HG03342 (cell line): ENCODE results near the gene GABARAPL1.
A peak's percentile ranks its signal among the peaks of the same experiment; 100 is the strongest.
"Not testable (repeated sequence)": the region's sequence is repeated elsewhere in the genome, so short reads cannot be mapped to it uniquely, and the experiment has no call there.

Experiments used
- ATAC-seq: cut with Tn5 transposase; IDR thresholded peaks from one replicate; pipeline ENCODE4 v1.9.1; 2021; ENCODE audit warnings: mild to moderate bottlenecking, moderate library complexity; ENCODE audit not compliant: unreplicated experiment

Gene GABARAPL1

GRCh38 chr12:10212739-10213131, at the start of gene GABARAPL1:
Gene GABARAPL1 (plus strand): TSS chr12:10212877. CDS start chr12:10213130, 253 bp downstream.
- ATAC-seq: peak; percentile 64

GRCh38 chr12:10163084-10163483, 49.6 kb upstream of the GABARAPL1 start:
- ATAC-seq: no peak

GRCh38 chr12:10165421-10165820, 47.3 kb upstream of the GABARAPL1 start:
- no peak for ATAC-seq

- no peak for ATAC-seq
Observed at GRCh38 chr12:10167599-10167998, 45.1 kb upstream of the GABARAPL1 start.

- no peak for ATAC-seq
Observed at GRCh38 chr12:10169104-10169503, 43.6 kb upstream of the GABARAPL1 start.

- ATAC-seq: no peak
Observed at GRCh38 chr12:10170216-10170615, 42.5 kb upstream of the GABARAPL1 start.

GRCh38 chr12:10171973-10172728, 40.5 kb upstream of the GABARAPL1 start, which contains the start of gene OLR1:
Gene OLR1 (minus strand): TSS chr12:10172132. CDS start chr12:10172077, 55 bp downstream.
- no peak for ATAC-seq

GRCh38 chr12:10174986-10175614, 37.6 kb upstream of the GABARAPL1 start:
- no peak for ATAC-seq

- ATAC-seq: no peak
Observed at GRCh38 chr12:10175846-10176636, 36.6 kb upstream of the GABARAPL1 start.

- ATAC-seq: no peak
Observed at GRCh38 chr12:10178821-10179220, 33.9 kb upstream of the GABARAPL1 start, which contains the start of gene TMEM52B. Gene TMEM52B (plus strand): TSS chr12:10179032. CDS start chr12:10179575, 543 bp downstream.

- no peak for ATAC-seq
Observed at GRCh38 chr12:10179776-10180181, 32.9 kb upstream of the GABARAPL1 start.

GRCh38 chr12:10182354-10183049, 30.2 kb upstream of the GABARAPL1 start:
- no peak for ATAC-seq

- ATAC-seq: no peak
Observed at GRCh38 chr12:10184261-10184843, 28.3 kb upstream of the GABARAPL1 start.

- ATAC-seq: no peak
Observed at GRCh38 chr12:10186299-10186698, 26.4 kb upstream of the GABARAPL1 start.

- ATAC-seq: not testable (repeated sequence)
Observed at GRCh38 chr12:10186958-10187357, 25.7 kb upstream of the GABARAPL1 start.

GRCh38 chr12:10189653-10190052, 23.0 kb upstream of the GABARAPL1 start:
- ATAC-seq: no peak

- peak; percentile 97 for ATAC-seq
Observed at GRCh38 chr12:10190558-10191388, 21.9 kb upstream of the GABARAPL1 start.

- ATAC-seq: no peak
Observed at GRCh38 chr12:10191865-10192264, 20.8 kb upstream of the GABARAPL1 start.

- no peak for ATAC-seq
Observed at GRCh38 chr12:10194160-10194670, 18.5 kb upstream of the GABARAPL1 start.
